Measurements from ENCODE around the gene PCYOX1L.

DNA sequence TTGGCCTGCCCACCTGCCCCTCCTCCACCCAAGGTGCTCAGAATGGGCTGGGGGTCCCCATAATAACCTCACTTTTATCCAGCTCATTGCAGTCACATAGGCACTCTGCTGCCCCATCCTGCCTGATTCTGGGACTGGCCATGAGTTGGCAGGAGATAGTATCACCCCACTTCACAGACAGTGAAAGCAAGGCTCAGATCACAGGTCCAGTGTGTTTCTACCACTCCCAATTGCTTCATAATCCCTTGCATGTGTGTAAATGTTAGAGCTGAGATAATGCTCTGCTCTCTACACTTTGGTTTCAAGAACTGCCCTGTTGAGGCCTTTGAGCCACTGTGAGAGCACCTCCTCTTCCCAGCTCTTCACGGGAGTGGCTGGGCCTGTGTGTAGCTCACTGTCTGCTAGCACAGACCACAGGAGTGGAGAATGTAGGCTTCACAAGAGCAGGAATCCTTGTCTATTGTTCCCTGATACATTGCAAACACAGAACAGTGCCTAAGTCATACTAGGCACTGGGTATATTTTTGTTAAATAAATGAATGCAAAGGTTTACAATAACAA lies 8.4 kb downstream of the PCYOX1L start:
- TF ChIP-seq, protein P1, sequence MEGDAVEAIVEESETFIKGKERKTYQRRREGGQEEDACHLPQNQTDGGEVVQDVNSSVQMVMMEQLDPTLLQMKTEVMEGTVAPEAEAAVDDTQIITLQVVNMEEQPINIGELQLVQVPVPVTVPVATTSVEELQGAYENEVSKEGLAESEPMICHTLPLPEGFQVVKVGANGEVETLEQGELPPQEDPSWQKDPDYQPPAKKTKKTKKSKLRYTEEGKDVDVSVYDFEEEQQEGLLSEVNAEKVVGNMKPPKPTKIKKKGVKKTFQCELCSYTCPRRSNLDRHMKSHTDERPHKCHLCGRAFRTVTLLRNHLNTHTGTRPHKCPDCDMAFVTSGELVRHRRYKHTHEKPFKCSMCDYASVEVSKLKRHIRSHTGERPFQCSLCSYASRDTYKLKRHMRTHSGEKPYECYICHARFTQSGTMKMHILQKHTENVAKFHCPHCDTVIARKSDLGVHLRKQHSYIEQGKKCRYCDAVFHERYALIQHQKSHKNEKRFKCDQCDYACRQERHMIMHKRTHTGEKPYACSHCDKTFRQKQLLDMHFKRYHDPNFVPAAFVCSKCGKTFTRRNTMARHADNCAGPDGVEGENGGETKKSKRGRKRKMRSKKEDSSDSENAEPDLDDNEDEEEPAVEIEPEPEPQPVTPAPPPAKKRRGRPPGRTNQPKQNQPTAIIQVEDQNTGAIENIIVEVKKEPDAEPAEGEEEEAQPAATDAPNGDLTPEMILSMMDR (IDR thresholded peaks at IDR 0.05), result no peak
- TF ChIP-seq POLR2AphosphoS5 (IDR thresholded peaks at IDR 0.05; ENCODE audit: low read depth, low read length) (no peak), TCF7L2 (IDR thresholded peaks at IDR 0.05; ENCODE audit: low read depth, low read length) (no peak), SIN3A (IDR thresholded peaks at IDR 0.05; ENCODE audit: borderline replicate concordance, insufficient read depth, low read depth, low read length) (no peak), REST (IDR thresholded peaks at IDR 0.05; ENCODE audit: insufficient read depth in 1 of 2, low read depth in 2 of 2, low read length in 1 of 2) (no peak)
